Measurements from ENCODE around the gene C19orf47.
"Not testable (repeated sequence)": the region's sequence is repeated elsewhere in the genome, so short reads cannot be mapped to it uniquely, and the experiment has no call there.

The C19orf47 gene

DNA sequence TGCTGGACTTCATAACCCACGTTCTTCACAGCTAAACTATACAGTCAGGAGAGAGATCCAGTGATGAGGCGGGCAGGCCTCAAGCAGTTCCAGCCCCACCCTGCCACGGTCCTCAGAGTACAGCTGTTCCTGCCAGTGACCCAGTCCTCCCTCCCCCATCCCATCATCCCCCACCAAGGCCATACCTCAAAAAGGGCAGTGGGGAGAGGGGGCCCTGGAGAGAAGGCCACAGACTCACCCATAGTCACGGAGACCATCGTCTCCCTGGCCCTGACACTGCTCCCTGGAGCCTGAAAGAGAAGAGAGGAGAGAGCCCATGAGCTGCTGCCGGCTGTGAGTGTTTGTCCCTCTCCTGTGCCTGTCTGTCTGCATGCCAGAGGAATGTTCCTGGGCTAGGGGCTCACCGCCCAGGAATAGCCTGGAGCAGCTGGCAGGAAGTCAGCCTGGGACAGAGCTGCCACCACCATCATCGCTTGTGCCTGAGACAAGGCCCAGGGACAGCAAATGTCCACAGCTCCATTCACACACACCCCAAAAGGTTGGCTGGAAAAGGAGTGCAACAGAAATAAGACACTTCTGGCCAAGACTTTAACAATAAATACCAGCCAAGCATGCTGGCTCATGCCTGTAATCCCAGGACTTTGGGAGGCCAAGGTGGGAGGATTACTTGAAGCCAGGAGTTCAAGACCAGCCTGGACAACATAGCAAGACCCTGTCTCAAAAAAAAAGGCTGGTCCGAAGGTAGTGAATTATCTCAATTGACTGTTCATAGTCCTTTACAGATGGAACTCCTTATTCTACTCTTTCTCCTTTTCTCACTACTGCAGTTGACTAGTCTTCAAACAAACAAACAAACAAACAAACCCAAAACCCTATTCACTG, 6.4 kb downstream of the C19orf47 start:
- TF ChIP-seq, protein P1, sequence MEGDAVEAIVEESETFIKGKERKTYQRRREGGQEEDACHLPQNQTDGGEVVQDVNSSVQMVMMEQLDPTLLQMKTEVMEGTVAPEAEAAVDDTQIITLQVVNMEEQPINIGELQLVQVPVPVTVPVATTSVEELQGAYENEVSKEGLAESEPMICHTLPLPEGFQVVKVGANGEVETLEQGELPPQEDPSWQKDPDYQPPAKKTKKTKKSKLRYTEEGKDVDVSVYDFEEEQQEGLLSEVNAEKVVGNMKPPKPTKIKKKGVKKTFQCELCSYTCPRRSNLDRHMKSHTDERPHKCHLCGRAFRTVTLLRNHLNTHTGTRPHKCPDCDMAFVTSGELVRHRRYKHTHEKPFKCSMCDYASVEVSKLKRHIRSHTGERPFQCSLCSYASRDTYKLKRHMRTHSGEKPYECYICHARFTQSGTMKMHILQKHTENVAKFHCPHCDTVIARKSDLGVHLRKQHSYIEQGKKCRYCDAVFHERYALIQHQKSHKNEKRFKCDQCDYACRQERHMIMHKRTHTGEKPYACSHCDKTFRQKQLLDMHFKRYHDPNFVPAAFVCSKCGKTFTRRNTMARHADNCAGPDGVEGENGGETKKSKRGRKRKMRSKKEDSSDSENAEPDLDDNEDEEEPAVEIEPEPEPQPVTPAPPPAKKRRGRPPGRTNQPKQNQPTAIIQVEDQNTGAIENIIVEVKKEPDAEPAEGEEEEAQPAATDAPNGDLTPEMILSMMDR (IDR thresholded peaks at IDR 0.05; ENCODE audit: extremely low read depth, missing control alignments), result no peak
- no peak for DNase-seq (ENCODE audit: low spot score)

DNA sequence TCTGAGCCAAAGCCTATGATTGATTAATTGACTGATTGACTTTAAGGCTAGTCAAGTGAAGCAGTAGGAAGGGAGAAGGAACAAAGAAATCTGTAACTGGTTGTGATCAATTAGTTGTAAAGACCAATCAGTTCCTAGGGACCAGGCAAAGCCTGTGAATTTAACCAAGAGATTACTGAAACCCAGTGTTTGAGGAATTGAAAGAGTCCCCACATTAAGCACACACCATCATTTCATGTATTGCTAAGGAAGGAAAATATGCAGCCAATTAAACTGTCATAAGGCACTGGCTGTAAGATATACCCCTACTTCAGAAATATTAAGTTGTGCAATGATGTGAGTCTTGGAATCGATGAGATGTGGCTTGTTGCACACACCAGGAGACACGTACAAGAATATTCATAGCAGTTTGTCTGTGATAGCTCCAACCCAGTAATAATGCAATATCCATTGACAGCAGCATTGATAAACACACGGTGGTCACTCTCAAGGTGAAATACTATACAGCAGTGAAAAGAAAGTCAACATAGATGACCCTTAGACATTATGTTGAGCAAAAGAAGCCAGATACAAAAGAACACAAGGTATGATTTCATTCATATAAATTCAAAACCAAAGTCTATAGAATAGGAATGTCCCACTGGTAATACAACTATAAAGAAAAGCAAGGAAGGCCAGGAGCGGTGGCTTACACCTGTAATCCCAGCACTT, 9.0 kb downstream of the C19orf47 start:
- DNase-seq (ENCODE audit: low spot score), result no peak
- TF ChIP-seq, protein P1 (IDR thresholded peaks at IDR 0.05; ENCODE audit: extremely low read depth, missing control alignments), result no peak

DNA sequence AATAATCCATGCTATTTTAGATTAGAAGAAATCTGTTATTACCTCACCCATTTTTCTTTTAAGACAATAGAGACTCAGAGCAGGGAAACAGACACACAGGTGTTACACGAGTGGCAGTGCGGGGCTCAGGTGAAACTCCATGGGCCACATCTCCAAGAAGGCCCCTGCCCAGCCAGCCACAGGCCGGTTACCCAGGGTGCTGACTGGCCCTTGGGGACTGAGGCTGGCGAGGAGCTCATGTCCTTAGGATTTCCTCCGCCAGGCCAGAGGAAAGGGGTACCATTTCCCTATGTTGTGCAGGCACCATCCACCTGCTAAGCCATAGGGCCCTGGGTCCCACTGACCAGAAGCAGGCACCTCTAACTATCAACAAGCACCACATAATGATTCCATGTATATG, 10.6 kb downstream of the C19orf47 start:
- TF ChIP-seq, protein P1 (IDR thresholded peaks at IDR 0.05; ENCODE audit: extremely low read depth, missing control alignments), result no peak
- DNase-seq (ENCODE audit: low spot score), result no peak

DNA sequence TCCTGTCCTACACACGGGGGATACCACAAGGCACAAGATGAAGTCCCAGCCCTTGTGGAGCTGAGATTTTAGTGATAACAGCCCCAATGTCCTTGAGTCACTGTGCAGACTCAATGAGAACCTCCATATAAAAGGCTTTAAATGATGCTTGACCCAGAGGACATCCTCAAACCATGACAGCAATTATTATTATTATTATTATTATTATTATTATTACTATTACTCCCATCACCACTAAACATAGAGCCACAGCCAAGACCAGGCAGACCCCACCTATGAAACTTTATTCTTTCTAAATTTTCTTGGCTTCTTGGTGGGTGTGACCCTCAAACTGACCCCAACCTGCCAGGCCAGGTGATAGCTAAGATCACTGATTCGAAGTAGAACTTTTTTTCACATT, 11.1 kb downstream of the C19orf47 start:
- no peak for DNase-seq (ENCODE audit: low spot score)
- TF ChIP-seq, protein P1 (IDR thresholded peaks at IDR 0.05; ENCODE audit: extremely low read depth, missing control alignments), result no peak

DNA sequence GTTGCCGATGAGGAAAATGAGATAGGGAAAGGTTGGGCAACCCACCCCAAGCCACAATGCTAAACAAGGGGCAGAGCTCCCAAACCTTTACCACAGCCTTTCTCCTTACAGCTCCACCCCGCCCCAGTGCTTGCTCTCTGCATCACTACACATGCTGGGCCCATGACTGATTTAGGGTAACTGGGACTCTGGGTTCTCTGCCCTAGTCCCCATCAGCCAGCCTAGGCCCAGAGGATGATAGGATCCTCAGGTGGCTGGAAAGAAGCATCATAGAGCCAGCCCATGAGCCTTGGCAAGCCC, 11.6 kb downstream of the C19orf47 start:
- TF ChIP-seq, protein P1 (IDR thresholded peaks at IDR 0.05; ENCODE audit: extremely low read depth, missing control alignments), result no peak
- no peak for DNase-seq (ENCODE audit: low spot score)

DNA sequence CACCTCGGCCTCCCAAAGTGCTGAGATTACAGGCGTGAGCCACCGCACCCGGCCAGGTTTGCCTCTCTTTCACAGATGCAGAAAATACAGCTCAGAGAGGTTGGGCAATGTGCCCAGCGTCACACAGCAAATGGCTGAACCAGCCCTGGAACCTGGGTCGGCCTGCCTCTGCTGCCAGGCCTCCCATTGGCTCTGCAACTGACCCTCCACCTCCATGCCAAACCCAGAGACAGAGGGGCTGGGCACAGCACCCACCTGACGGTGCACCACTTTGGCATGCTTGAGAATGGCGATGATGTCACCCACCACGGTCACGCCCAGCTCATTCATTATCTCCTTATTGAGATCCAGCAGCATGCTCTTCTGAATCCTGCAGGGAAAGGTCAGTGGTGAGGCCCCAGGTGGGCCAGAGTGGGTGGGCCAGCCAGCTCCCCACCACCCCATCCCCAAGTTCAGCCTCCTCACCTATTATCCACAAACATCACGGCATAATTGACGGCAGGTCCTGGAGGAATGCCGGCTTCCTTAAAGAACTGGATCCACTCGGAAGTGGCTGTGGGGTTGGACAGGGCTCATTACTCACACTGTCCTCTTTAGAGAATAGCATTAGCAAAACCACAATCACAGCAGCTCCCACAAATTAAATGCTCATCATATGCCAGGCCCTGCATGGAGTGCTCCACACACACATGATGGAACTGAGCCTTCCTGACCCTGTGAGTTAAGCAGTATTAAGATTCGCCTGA, 12.2 kb downstream of the C19orf47 start:
- DNase-seq (ENCODE audit: low spot score), result no peak
- TF ChIP-seq, protein P1 (IDR thresholded peaks at IDR 0.05; ENCODE audit: extremely low read depth, missing control alignments), result no peak

DNA sequence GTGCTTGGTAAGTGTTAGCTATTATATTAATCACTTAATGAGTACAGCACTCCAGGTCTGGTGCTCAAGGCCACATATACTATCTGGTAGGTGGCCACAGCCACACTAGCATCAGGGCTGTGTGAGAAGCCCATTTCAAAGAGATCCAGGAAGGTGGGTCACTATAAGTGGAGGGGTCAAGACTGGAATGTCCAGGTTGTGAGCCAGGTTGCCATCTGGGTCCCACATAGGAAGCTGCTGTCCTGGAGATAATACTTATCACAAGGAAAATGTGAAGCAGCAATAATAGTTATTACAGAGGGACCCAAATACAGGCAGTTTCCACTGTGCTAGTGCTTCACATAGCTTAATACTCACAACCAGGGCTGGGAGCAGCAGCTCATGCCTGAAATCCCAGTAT, 13.1 kb downstream of the C19orf47 start:
- DNase-seq (ENCODE audit: low spot score), result no peak
- TF ChIP-seq, protein P1 (IDR thresholded peaks at IDR 0.05; ENCODE audit: extremely low read depth, missing control alignments), result no peak

DNA sequence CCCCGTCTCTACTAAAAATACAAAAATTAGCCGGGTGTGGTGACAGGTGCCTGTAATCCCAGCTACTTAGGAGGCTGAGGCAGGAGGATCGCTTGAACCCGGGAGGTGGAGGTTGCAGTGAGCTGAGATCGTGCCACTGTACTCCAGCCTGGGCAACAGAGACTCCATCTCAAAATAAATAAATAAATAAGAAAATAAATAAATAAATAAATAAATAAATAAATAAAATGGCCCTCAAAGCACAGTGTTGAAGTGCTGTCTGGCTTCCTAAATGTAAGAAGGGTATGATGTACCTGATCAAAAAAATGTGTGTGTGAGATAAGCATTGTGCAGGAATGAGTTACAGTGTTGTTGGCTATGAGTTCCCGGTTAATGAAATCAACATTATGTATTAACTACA, 15.1 kb downstream of the C19orf47 start:
- not testable (repeated sequence) for DNase-seq (ENCODE audit: low spot score)

All from GM20000 (cell line).